GM10266 (cell line): ENCODE results near the gene C8G.

Experiments
- DNase-seq: peaks from one replicate; pipeline ENCODE4 v3.0.0; 2012; ENCODE audit errors: extremely low spot score
- CTCF ChIP-seq: IDR thresholded peaks from 2 replicates; pipeline ENCODE4 v1.5.1; 2012; ENCODE audit warnings: mild to moderate bottlenecking, low read depth; ENCODE audit not compliant: control insufficient read depth, insufficient read depth; ENCODE audit errors: missing control alignments

The C8G gene

DNA sequence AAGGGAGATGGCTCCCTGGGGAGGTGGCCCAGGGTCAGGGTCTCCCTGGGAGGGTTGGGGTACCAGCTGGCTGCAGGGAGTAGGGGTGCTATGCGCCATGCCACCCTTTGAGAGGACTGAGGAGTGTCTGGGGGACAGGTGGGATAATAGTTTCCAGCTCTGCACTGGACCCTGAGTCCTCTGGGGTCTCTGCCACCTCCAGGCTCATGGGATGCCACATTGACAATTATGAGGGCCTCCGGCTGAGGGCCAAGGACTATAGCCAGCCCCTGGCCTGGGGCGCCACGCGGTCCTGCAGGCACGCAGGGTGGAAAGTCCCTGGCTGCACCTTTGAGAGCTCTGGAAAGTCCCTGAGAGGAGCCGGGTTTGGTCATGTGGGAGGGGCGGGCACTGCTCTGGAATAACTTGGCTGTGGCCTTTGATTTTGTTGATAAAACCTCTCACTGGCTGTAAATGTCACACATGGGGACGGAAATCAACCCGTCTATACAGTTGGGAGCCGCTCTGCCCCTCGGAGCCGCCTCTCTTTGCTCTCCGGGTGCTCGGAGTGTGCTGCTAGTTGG, 42.7 kb upstream of the C8G start:
- TF ChIP-seq CTCF, result no peak
- DNase-seq, result peak; percentile 94

DNA sequence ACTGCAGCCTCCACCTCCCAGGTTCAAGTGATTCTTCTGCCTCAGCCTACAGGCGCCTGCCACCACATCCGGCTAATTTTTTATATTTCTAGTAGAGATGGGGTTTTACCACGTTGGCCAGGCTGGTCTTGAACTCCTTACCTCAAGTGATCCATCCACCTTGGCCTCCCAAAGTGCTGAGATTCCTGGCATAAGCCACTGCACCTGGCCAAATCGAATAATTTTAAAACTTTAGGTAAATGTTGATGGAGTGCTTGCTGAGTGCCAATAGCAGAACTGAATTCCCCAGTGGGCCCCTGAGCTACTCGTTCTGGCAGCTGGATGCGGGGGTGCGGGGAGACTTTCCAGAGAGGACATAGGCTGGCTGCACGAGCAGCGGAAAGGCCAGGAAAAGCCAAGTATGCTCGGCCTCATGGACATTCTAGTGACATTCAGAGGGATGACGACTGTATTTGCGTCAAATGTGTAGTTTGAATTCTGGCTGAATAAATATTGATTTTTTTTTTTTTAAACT, 41.9 kb upstream of the C8G start:
- no peak for DNase-seq
- no peak for TF ChIP-seq CTCF

DNA sequence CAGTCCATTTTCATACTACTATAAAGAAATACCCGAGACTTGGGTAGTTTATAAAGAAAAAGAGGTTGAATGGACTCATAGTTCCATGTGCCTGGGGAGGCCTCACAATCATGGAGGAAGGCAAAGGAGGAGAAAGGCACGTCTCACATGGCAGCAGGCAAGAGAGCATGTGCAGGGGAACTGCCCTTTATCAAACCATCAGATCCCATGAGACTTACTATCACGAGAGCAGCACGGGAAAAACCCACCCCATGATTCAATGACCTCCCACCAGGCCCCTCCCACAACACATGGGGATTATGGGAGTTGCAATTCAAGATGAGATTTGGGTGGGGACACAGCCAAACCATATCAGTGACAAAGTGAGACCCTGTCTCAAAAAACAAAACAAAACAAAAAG, 38.8 kb upstream of the C8G start:
- TF ChIP-seq CTCF, result no peak
- DNase-seq, result no peak

GRCh38 chr9:136907011-136907914, 37.8 kb upstream of the C8G start:
- no peak for DNase-seq
- no peak for TF ChIP-seq CTCF

DNA sequence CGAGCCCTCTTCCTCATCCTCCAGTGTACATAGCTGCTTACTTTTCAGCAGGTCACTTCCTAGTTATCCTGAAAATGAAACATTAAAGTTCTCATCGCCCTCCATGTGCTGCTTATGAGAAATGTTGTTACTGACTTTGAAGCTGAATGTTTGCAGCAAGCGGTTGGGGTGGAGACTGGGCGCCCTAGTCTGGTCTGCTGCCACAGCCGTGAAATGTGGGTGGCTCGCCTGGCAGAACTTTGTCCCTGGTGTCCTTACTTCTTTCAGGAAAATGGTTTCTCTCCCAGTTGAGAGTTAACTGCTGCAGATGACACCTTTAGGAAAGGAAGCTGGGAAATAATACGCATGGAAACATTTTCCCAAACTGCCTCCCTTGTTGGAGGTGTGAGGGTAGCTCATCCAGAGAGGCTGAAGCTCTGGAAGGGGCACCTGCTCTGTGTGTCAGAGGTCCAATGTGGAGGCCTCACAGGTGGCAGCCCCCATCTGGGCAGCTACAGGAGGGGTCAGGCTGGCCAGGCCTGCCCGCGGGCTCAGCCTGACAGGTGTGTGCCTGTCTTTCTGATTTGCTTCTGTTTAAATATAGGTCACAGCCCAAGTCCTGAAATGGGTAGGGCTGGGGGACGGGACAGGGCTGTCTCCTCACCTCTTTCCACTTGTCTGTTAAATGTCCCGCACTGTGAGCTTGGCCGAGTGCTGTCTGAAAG, 34.7 kb upstream of the C8G start:
- DNase-seq, result no peak
- TF ChIP-seq CTCF, result no peak

DNA sequence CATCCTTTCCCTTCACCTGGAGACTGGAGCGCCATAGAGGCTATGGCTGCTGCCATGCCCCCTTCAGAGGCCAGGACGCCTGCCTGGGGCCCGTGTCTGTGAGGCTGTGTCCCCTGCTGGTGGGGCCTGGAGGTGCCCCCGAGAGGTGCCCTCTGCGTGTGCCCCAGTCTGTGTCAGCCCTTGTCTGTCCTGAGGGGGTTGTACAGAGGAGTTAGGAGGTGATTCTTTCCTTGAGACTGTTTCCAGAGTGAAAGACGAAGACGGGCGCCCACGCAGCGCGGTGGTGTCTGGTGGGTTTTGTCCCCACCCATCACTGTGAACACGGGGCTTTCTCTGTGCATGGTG, 34.2 kb upstream of the C8G start:
- DNase-seq, result no peak
- TF ChIP-seq CTCF, result no peak
